Embryonic facial prominence (tissue), 1 donor: ENCODE measurements around the gene PCED1B.
"Not testable (repeated sequence)": the region's sequence is repeated elsewhere in the genome, so short reads cannot be mapped to it uniquely, and the experiment has no call there.

Experiments
- DNase-seq: peaks from one replicate; pipeline ENCODE4 v3.0.0-alpha.2; 2016; ENCODE audit errors: extremely low spot score

Gene PCED1B

GRCh38 chr12:47079468-47079980 lies at the start of gene PCED1B, which contains the start of gene AMIGO2:
PCED1B (plus strand) TSS chr12:47079621; CDS start chr12:47235064, 155,443 bp downstream.
AMIGO2 (minus strand) TSS chr12:47079959; CDS start chr12:47079002, 957 bp downstream.
- no peak for DNase-seq

GRCh38 chr12:47029903-47030302 lies 49.5 kb upstream of the PCED1B start:
- DNase-seq: no peak

GRCh38 chr12:47032644-47033043 lies 46.8 kb upstream of the PCED1B start:
- no peak for DNase-seq

- no peak for DNase-seq
These were observed 46.3 kb upstream of the PCED1B start for GRCh38 chr12:47033081-47033480.

- DNase-seq: no peak
These were observed 45.4 kb upstream of the PCED1B start for GRCh38 chr12:47033789-47034555.

GRCh38 chr12:47034661-47035060 lies 44.8 kb upstream of the PCED1B start:
- no peak for DNase-seq

GRCh38 chr12:47035484-47035883 lies 43.9 kb upstream of the PCED1B start:
- DNase-seq: no peak

- DNase-seq: no peak
These were observed 41.1 kb upstream of the PCED1B start for GRCh38 chr12:47038270-47038748.

- DNase-seq: no peak
These were observed 40.3 kb upstream of the PCED1B start for GRCh38 chr12:47039079-47039478.

- no peak for DNase-seq
These were observed 39.7 kb upstream of the PCED1B start for GRCh38 chr12:47039756-47040155.

- DNase-seq: no peak
These were observed 38.1 kb upstream of the PCED1B start for GRCh38 chr12:47041327-47041726.

- DNase-seq: no peak
These were observed 30.9 kb upstream of the PCED1B start for GRCh38 chr12:47048541-47048940.

GRCh38 chr12:47051291-47051690 lies 28.1 kb upstream of the PCED1B start:
- DNase-seq: not testable (repeated sequence)

GRCh38 chr12:47052274-47052673 lies 27.1 kb upstream of the PCED1B start:
- no peak for DNase-seq

- no peak for DNase-seq
These were observed 25.5 kb upstream of the PCED1B start for GRCh38 chr12:47053961-47054360.

GRCh38 chr12:47054659-47055058 lies 24.8 kb upstream of the PCED1B start:
- DNase-seq: no peak

GRCh38 chr12:47055856-47056255 lies 23.6 kb upstream of the PCED1B start:
- not testable (repeated sequence) for DNase-seq

GRCh38 chr12:47056944-47057343 lies 22.5 kb upstream of the PCED1B start:
- DNase-seq: not testable (repeated sequence)

GRCh38 chr12:47058640-47059039 lies 20.8 kb upstream of the PCED1B start:
- DNase-seq: not testable (repeated sequence)

GRCh38 chr12:47065546-47065945 lies 13.9 kb upstream of the PCED1B start:
- no peak for DNase-seq

GRCh38 chr12:47066278-47067025 lies 13.0 kb upstream of the PCED1B start:
- DNase-seq: no peak

GRCh38 chr12:47067176-47067575 lies 12.2 kb upstream of the PCED1B start:
- no peak for DNase-seq
